Fibroblast of skin of right quadriceps (primary cell): ENCODE measurements around the gene MSRB1.
A peak's percentile ranks its signal among the peaks of the same experiment; 100 is the strongest.
"Not testable (repeated sequence)": the region's sequence is repeated elsewhere in the genome, so short reads cannot be mapped to it uniquely, and the experiment has no call there.

Experiments used
- DNase-seq: peaks from one replicate; pipeline ENCODE4 v3.0.0-alpha.2; 2013

MSRB1 gene

GRCh38 chr16:1915732-1916639, 27.0 kb downstream of the MSRB1 start:
- DNase-seq = no peak

- DNase-seq = no peak
These were observed 28.0 kb downstream of the MSRB1 start for GRCh38 chr16:1914988-1915387.

GRCh38 chr16:1914084-1914608, 28.9 kb downstream of the MSRB1 start:
- DNase-seq = no peak

GRCh38 chr16:1913327-1914083, 29.5 kb downstream of the MSRB1 start:
- no peak for DNase-seq

- no peak for DNase-seq
These were observed 30.8 kb downstream of the MSRB1 start for GRCh38 chr16:1912215-1912543.

GRCh38 chr16:1911467-1912214, 31.4 kb downstream of the MSRB1 start:
- DNase-seq = no peak

GRCh38 chr16:1909561-1910231, 33.3 kb downstream of the MSRB1 start:
- no peak for DNase-seq

GRCh38 chr16:1908983-1909382, 34.0 kb downstream of the MSRB1 start:
- no peak for DNase-seq

GRCh38 chr16:1908184-1908583, 34.8 kb downstream of the MSRB1 start:
- peak; percentile 7 for DNase-seq

GRCh38 chr16:1907226-1907860, 35.7 kb downstream of the MSRB1 start:
- DNase-seq = no peak

- no peak for DNase-seq
These were observed 36.2 kb downstream of the MSRB1 start for GRCh38 chr16:1906846-1907165.

- DNase-seq = no peak
These were observed 36.7 kb downstream of the MSRB1 start for GRCh38 chr16:1906055-1906845.

GRCh38 chr16:1903845-1904840, 38.9 kb downstream of the MSRB1 start:
- DNase-seq = no peak

GRCh38 chr16:1903220-1903574, 39.8 kb downstream of the MSRB1 start:
- no peak for DNase-seq

- no peak for DNase-seq
These were observed 40.3 kb downstream of the MSRB1 start for GRCh38 chr16:1902547-1903219.

- DNase-seq = no peak
These were observed 42.6 kb downstream of the MSRB1 start for GRCh38 chr16:1900452-1900774.

GRCh38 chr16:1899641-1900451, 43.2 kb downstream of the MSRB1 start:
- no peak for DNase-seq

GRCh38 chr16:1897692-1898091, 45.3 kb downstream of the MSRB1 start:
- DNase-seq = not testable (repeated sequence)
